ENCODE measurements around the gene ARRDC5.
"Not testable (repeated sequence)": the region's sequence is repeated elsewhere in the genome, so short reads cannot be mapped to it uniquely, and the experiment has no call there.

Gene ARRDC5

DNA sequence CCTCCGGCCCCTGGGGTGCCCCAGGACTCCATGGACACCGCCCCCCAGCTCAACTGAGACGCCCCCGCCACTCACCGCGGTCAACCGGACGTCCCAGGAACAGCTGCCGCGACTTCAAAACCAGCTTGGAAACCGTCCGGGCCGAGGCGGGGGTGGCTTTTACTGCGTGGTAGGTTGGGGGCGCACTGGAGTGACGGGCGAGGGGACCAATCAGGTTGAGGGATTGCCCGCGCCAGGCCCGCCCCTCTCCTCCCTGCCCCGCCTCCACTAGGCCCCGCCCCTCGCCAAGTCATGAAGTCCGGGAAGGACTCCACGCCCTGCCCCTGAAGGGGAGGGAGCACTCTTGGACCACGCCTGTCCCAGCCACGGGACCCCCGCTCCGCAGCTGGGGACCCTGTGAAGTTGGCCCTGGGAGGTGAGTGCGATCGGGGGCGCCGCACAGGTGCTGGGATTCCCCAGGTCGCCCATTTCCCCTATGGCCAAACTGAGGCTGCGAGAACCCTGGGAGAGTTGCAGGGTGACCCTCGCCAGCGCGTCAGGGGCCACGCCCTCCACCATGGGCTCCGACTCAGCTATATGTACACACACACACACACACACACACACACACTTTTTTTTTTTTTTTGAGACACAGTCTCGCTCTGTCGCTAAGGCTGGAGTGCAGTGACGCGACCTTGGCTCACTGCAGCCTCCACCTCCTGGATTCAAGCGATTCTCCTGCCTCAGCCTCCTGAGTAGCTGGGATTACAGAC is 35.0 kb downstream of the ARRDC5 start, which contains the start of gene PLIN3:
Gene PLIN3, minus strand, starts transcription at position 134 of the 752 bp plus-strand sequence. CDS start 6,273 bp downstream, outside the sequence.
- DNase-seq: peak; percentile 90

- DNase-seq: peak; percentile 62
Observed at GRCh38 chr19:4866595-4867424, 35.9 kb downstream of the ARRDC5 start.

GRCh38 chr19:4861147-4861546 is 41.5 kb downstream of the ARRDC5 start:
- no peak for DNase-seq

DNA sequence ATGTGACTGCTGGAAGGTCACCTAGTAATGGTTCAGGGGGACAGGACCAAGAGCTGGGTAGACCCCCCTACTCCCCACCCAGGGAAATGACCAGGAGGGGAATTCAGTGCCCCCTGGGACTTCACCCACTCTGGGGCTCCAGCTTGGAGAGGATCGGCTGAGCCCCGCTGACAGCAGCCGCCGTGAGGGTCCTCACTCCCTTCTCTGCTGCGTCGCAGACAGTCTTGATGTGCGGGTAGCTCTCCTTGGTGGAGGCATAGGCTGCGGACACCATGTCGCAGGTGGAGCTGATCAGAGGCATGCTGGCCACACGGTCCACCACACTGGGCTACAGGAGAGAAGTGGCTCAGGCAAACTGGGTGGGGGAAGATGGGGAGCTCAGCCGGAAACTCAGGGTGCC is 43.0 kb downstream of the ARRDC5 start:
- no peak for DNase-seq

DNA sequence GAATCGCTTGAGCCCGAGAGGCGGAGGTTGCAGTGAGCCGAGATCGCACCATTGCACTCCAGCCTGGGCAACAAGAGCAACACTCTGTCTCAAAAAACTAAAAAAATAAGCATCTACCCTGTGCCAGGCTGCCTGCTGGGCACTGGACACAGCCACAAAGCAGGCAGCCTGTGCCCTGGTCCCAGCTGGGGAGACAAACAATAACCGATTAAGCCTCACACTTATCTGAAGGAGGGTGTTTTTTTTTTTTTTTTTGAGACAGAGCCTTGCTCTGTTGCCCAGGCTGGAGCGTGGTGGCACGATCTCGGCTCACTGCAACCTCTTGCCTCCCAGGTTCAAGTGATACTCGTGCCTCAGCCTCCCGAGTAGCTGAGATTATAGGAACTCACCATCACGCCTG is 46.2 kb downstream of the ARRDC5 start:
- not testable (repeated sequence) for DNase-seq

GRCh38 chr19:4853506-4853905 is 49.2 kb downstream of the ARRDC5 start:
- not testable (repeated sequence) for DNase-seq

DNA sequence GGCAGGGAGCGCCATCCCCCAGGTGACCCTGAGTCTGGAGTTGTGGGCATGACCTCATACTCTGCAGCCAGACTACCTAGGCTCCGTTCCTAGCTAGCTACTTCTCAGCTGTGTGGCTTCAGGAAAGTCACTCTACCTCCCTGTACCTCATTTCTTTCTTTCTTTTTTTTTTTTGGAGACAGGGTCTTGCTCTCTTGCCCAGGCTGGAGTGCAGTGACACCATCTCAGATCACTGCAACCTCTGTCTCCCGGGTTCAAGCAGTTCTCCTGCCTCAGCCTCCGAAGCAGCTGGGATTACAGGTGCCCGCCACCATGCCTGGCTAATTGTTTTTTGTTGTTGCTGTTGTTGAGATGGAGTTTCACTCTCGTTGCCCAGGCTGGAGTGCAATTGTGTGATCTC is 50.2 kb downstream of the ARRDC5 start:
- no peak for DNase-seq

DNA sequence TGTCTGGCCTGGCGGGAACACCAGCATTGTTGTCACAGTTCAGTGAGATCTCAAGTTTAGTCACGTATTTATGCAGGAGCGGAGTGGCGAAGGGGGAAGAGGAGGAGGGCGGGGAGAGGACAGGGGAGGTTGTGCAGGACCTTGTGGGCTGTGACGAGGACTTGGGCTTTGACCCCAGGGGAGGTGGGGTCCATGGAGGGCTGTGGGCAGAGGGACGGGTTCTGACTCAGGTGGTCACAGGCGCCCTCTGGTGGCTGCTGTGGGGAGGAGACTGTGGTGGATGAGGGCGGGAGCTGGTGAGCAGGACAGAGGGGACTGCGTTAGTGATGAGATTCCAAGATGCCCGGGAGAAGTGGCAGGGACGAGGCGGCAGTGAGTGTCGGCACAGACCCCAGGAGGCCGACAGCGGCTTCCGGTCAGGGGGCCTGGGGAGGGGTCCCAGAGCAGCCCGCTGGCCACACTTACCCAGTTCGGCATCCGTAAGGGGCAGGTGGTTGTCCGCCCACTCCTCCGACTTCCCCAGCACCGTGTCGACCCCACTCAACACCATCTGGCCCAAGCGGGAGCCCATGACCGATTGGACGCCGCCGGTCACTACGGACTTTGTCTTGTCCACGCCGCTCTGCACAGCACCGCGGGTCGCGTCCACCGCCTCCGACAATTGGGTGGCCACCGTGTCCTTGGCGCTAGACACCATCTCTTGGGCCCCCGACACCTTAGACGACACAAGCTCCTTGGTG is 51.0 kb downstream of the ARRDC5 start:
- peak; percentile 64 for DNase-seq

DNA sequence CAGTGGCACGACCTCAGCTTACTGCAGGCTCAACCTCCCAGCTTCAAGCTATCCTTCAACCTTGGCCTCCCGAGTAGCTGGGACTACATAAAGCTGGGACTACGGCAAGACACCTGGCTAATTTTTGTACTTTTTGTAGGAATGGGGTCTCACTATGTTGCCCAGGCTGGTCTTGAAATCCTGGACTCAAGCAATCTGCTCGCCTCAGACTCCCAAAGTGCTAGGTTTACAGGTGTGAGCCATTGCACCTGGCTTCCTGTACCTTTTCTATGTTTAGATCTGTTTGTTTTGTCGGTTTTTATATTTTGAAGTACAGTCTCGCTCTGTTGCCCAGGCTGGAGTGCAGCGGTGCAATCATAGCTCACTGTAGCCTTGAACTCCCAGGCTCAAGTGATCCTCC is 53.7 kb downstream of the ARRDC5 start:
- no peak for DNase-seq

- DNase-seq: no peak
Observed at GRCh38 chr19:4847190-4847973, 55.3 kb downstream of the ARRDC5 start.

GRCh38 chr19:4845975-4846374 is 56.7 kb downstream of the ARRDC5 start:
- not testable (repeated sequence) for DNase-seq

- no peak for DNase-seq
Observed at GRCh38 chr19:4844348-4845179, 58.1 kb downstream of the ARRDC5 start.

DNA sequence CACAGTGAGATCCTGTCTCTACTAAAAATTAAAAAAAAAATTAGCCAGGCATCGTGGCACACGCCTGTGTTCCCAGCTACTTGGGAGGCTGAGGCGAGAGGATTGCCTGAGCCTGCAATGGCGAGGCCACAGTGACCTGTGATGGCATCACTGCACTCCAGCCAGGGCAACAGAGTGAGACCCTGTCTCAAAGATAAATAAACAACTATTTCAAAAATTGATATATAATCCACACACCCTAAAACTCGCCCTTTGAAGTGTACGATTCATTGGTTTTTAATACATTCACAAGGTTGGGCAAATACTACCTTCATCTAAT is 59.1 kb downstream of the ARRDC5 start:
- DNase-seq: no peak

Data from hematopoietic multipotent progenitor cell treated with erythropoietin and hydrocortisone succinate and interleukin-3 and kit ligand, for 8 days (in vitro differentiated cells).